Ectodermal cell (in vitro differentiated cells): ENCODE measurements around the gene MPP1.

Experiments
- H3K27ac ChIP-seq: 2 replicates; pipeline ENCODE4 v1.7.0; 2013; ENCODE audit warnings: mild to moderate bottlenecking, low read depth, low read length; ENCODE audit not compliant: insufficient read depth, poor library complexity, severe bottlenecking
- H3K27me3 ChIP-seq: 2 replicates; pipeline ENCODE4 v1.7.0; 2013; ENCODE audit warnings: mild to moderate bottlenecking, low read length; ENCODE audit not compliant: insufficient read depth, control insufficient read depth, poor library complexity, severe bottlenecking
- H3K36me3 ChIP-seq: one replicate; pipeline ENCODE4 v1.7.0; 2013; ENCODE audit warnings: low read length; ENCODE audit not compliant: control insufficient read depth, insufficient read depth
- H3K4me1 ChIP-seq: one replicate; pipeline ENCODE4 v1.7.0; 2013; ENCODE audit warnings: low read length; ENCODE audit not compliant: control insufficient read depth, insufficient read depth
- H3K4me3 ChIP-seq: 2 replicates; pipeline ENCODE4 v1.7.0; 2013; ENCODE audit warnings: low read depth, low read length, control low read depth; ENCODE audit not compliant: insufficient read depth
- H3K9me3 ChIP-seq: 2 replicates; pipeline ENCODE4 v1.7.0; 2013; ENCODE audit warnings: mild to moderate bottlenecking, low read length, moderate library complexity; ENCODE audit not compliant: control insufficient read depth
- WGBS, 2 experiments: methylation state at CpG; one replicate each; pipeline ENCODE4 v1.1.7; 2013; ENCODE audit warnings: missing lambda C conversion rate in 2 of 2; 5-methylcytosine and 5-hydroxymethylcytosine counted together

Gene MPP1

GRCh38 chrX:154776753-154777152 is 28.5 kb downstream of the MPP1 start:
- Histone ChIP-seq H3K27ac (no peak overlapping the region), H3K4me3 (no peak overlapping the region), H3K9me3 (no peaks in the 10 kb centered on the region), H3K36me3 (peaks cover 21% of the 10 kb centered on the region), H3K4me1 (no peaks in the 10 kb centered on the region), H3K27me3 (no peaks in the 10 kb centered on the region)
- 95 to 100% methylated on average over 2 of the region's 2 CpGs for WGBS, 2 experiments

- no peak overlapping the region for H3K4me3 ChIP-seq
- H3K27ac ChIP-seq = no peak overlapping the region
- no peaks in the 10 kb centered on the region for H3K4me1 ChIP-seq
- no peaks in the 10 kb centered on the region for H3K27me3 ChIP-seq
- H3K36me3 ChIP-seq = peaks cover 23% of the 10 kb centered on the region
- no peaks in the 10 kb centered on the region for H3K9me3 ChIP-seq
- 95 to 96% methylated on average over 15 of the region's 15 CpGs for WGBS, 2 experiments
Observed at GRCh38 chrX:154775419-154776349, 29.6 kb downstream of the MPP1 start.

DNA sequence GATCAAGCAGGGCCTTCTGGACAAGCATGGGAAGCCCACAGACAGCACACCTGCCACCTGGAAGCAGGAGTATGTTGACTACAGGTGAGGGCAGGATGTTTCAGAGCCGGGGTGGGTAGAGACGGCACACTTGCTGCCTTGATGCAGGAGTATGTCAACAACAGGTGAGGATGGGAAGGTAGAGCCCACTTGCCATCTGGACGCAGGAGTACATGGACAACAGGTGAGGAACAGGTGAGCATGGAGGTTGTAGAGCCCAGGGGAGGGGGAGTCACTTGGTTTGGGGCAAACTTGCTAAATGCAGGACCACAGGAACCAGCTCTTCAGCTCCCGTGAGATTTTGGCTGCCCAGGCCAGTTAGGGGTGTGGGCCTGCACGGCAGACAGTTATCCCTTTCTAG is 30.7 kb downstream of the MPP1 start:
- peaks cover 30% of the 10 kb centered on the region for H3K36me3 ChIP-seq
- H3K4me3 ChIP-seq = no peak overlapping the region
- no peak overlapping the region for H3K27ac ChIP-seq
- 95 to 97% methylated on average over 5 of the region's 5 CpGs for WGBS, 2 experiments
- no peaks in the 10 kb centered on the region for H3K4me1 ChIP-seq
- no peaks in the 10 kb centered on the region for H3K9me3 ChIP-seq
- H3K27me3 ChIP-seq = no peaks in the 10 kb centered on the region

DNA sequence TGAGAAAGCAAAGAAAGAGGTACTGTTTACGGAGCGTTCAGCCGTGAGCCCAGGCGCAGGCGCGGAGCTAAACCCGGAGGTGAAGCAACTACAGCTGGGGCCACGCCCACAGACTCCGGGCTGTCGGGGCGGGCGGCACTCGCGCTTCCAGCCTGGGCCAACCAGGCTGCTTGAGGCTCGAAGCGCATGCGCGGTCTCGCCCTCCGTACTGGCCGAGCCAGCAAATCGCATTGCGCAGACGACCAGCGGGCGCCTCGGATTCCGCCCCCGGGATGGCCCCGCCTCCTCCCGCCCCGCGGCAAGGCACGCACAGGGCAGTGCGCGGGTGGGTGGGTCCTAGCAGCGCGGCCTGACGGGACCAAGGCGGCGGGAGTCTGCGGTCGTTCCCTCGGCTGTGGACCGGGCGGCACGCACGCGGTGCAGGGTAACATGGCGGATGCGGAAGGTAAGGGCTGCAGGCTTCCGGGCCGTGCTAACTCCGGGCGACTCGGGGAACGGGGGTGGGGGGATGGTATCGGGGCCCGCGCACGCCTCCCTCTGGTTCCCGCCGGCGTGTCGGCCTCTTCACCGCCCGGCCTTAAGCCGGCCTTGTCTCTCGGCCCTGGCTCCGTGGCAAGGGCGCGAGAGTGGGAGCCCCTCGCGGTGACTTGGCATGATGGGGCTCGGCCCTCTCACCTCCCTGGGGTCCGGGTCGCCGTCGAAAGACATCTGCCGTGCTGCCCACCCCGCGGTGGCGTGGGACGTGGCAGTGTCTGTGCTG is 42.6 kb downstream of the MPP1 start, which contains the start of gene DKC1:
TSS of gene DKC1 (plus strand) at position 328 of the 760 bp plus-strand sequence. CDS start at position 430, 102 bp downstream.
- Histone ChIP-seq H3K9me3 (no peaks in the 10 kb centered on the region), H3K36me3 (peaks cover 18% of the 10 kb centered on the region), H3K4me3 (peak within 1 kb of the TSS; percentile 61), H3K4me1 (no peaks in the 10 kb centered on the region), H3K27me3 (no peaks in the 10 kb centered on the region), H3K27ac (peak within 1 kb of the TSS; percentile 30)
- 0% methylated on average over 84 of the region's 84 CpGs for WGBS, 2 experiments

DNA sequence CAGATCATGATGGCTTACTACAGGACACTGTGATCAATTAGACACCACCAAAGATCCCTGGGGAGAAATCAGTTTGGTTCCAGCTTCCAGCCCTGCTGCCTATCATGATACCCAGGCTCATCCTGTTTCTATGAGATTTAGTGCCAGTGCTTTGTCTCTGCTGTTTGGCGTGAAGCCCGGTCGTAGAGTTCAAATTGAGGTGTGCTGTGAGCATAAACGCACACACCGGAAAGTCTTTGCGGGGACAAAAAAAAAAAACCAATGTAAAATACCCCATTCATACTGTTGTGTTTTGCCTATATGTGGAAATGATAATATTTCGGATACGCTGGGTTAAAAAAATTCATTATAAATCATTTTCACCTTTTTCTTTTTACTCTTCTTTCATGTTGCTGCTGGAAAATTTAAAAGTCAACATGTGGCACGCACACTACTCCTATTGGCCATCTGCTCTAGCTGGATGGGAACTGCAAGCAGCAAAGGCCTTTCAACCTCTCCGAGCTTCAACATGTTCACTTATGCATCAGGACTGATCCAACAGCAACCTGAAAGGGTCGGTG is 43.2 kb downstream of the MPP1 start:
- H3K9me3 ChIP-seq = no peaks in the 10 kb centered on the region
- no peaks in the 10 kb centered on the region for H3K4me1 ChIP-seq
- H3K36me3 ChIP-seq = peaks cover 12% of the 10 kb centered on the region
- WGBS, 2 experiments = 45 to 64% methylated on average over 7 to 8 of the region's 11 CpGs
- peak overlapping the region; percentile 61 for H3K4me3 ChIP-seq
- H3K27ac ChIP-seq = no peak overlapping the region
- H3K27me3 ChIP-seq = no peaks in the 10 kb centered on the region

DNA sequence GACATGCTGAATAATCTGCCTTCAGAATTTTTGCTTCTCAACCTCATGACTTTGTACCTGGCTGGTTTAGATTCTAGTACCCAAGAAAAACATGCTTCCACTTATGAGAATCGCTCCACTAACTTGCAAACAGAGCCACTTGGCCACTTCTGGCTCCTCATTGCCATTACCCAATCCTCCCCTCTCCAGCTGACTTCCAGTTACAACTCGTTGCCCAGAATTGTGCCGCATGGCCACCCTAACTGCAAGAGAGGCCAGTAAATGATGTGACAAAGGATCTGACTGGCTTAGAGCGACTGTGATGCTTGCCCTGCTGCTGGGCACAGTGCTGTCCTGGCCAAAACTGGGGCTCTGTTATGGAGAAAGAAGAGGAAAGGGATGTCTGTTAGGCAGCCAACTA is 46.6 kb downstream of the MPP1 start:
- 94 to 99% methylated on average over 4 of the region's 4 CpGs for WGBS, 2 experiments
- H3K36me3 ChIP-seq = no peaks in the 10 kb centered on the region
- H3K9me3 ChIP-seq = no peaks in the 10 kb centered on the region
- H3K4me1 ChIP-seq = no peaks in the 10 kb centered on the region
- H3K27me3 ChIP-seq = peaks cover 4% of the 10 kb centered on the region
- H3K27ac ChIP-seq = no peak overlapping the region
- H3K4me3 ChIP-seq = no peak overlapping the region

- Histone ChIP-seq H3K9me3 (no peaks in the 10 kb centered on the region), H3K4me1 (no peaks in the 10 kb centered on the region), H3K27ac (no peak overlapping the region), H3K36me3 (no peaks in the 10 kb centered on the region), H3K4me3 (no peak overlapping the region), H3K27me3 (peaks cover 56% of the 10 kb centered on the region)
- WGBS, 2 experiments = 90 to 93% methylated on average over 9 of the region's 9 CpGs
Observed at GRCh38 chrX:154751669-154752271, 53.5 kb downstream of the MPP1 start.

- Histone ChIP-seq H3K4me1 (no peaks in the 10 kb centered on the region), H3K27me3 (peaks cover 56% of the 10 kb centered on the region), H3K9me3 (no peaks in the 10 kb centered on the region), H3K27ac (no peak overlapping the region), H3K36me3 (no peaks in the 10 kb centered on the region), H3K4me3 (no peak overlapping the region)
- 37 to 43% methylated on average over 12 to 14 of the region's 20 CpGs for WGBS, 2 experiments
Observed at GRCh38 chrX:154751203-154751668, 54.0 kb downstream of the MPP1 start.

- Histone ChIP-seq H3K9me3 (no peaks in the 10 kb centered on the region), H3K27ac (no peak within 1 kb of the TSS), H3K4me3 (peak within 1 kb of the TSS; percentile 4), H3K27me3 (peaks cover 56% of the 10 kb centered on the region), H3K4me1 (no peaks in the 10 kb centered on the region), H3K36me3 (no peaks in the 10 kb centered on the region)
- 2 to 3% methylated on average over 93 to 98 of the region's 98 CpGs for WGBS, 2 experiments
Observed at GRCh38 chrX:154750301-154751202, 54.7 kb downstream of the MPP1 start, which contains the start of gene GAB3. Gene GAB3, minus strand, starts transcription at chrX:154751077. Its CDS starts 52 bp downstream, at chrX:154751025.
